ENCODE results near the gene GPR176.
A peak's percentile ranks its signal among the peaks of the same experiment; 100 is the strongest.

The GPR176 gene

GRCh38 chr15:39808909-39809308 lies 111.2 kb downstream of the GPR176 start:
- no peak for TF ChIP-seq CTCF (conservative IDR thresholded peaks at IDR 0.05; ENCODE audit: low read depth, low read length)
- H3K4me3 ChIP-seq (ENCODE audit: low read depth, low read length) = no peak overlapping the region
- no peak for DNase-seq (ENCODE audit: low read depth)

- no peak for TF ChIP-seq CTCF (conservative IDR thresholded peaks at IDR 0.05; ENCODE audit: low read depth, low read length)
- no peak overlapping the region for H3K4me3 ChIP-seq (ENCODE audit: low read depth, low read length)
These were observed 112.3 kb downstream of the GPR176 start for GRCh38 chr15:39807791-39808190.

GRCh38 chr15:39804026-39804425 lies 116.0 kb downstream of the GPR176 start:
- DNase-seq (ENCODE audit: low read depth) = peak; percentile 73
- TF ChIP-seq CTCF (conservative IDR thresholded peaks at IDR 0.05; ENCODE audit: low read depth, low read length) = no peak
- no peak overlapping the region for H3K4me3 ChIP-seq (ENCODE audit: low read depth, low read length)

More at GRCh38 chr15:39807791-39808190, 112.3 kb downstream of the GPR176 start:
- DNase-seq (ENCODE audit: low read depth) = no peak

- no peak for TF ChIP-seq CTCF (conservative IDR thresholded peaks at IDR 0.05; ENCODE audit: low read depth, low read length)
- no peak for DNase-seq (ENCODE audit: low read depth)
- H3K4me3 ChIP-seq (ENCODE audit: low read depth, low read length) = no peak overlapping the region
These were observed 117.0 kb downstream of the GPR176 start for GRCh38 chr15:39803016-39803415.

GRCh38 chr15:39801641-39802309 lies 118.3 kb downstream of the GPR176 start:
- peak; percentile 42 for DNase-seq (ENCODE audit: low read depth)
- H3K4me3 ChIP-seq (ENCODE audit: low read depth, low read length) = no peak overlapping the region
- TF ChIP-seq CTCF (conservative IDR thresholded peaks at IDR 0.05; ENCODE audit: low read depth, low read length) = peak; percentile 70

- no peak for TF ChIP-seq CTCF (conservative IDR thresholded peaks at IDR 0.05; ENCODE audit: low read depth, low read length)
- H3K4me3 ChIP-seq (ENCODE audit: low read depth, low read length) = no peak overlapping the region
- no peak for DNase-seq (ENCODE audit: low read depth)
These were observed 120.5 kb downstream of the GPR176 start for GRCh38 chr15:39799552-39800011.

- no peak for TF ChIP-seq CTCF (conservative IDR thresholded peaks at IDR 0.05; ENCODE audit: low read depth, low read length)
- no peak overlapping the region for H3K4me3 ChIP-seq (ENCODE audit: low read depth, low read length)
- DNase-seq (ENCODE audit: low read depth) = no peak
These were observed 121.7 kb downstream of the GPR176 start for GRCh38 chr15:39798382-39798781.

Measured in choroid plexus epithelial cell (primary cell).